Measurements from ENCODE around the gene CDKL4. TPM values are rescaled to one million over a fixed set of nuclear protein-coding genes. Genes with fewer than 3 reads are reported as not detected.
A peak's percentile ranks its signal among the peaks of the same experiment; 100 is the strongest.

The CDKL4 gene
- 0.21 TPM for total RNA-seq (2013)
- not detected for polyA plus RNA-seq
- polyA minus RNA-seq, result not detected in 2 replicates
- 0.12 to 3.0 (median 1.5) reads per million in 11 experiments for total RNA-seq

GRCh38 chr2:39243469-39244123 lies at the start of gene CDKL4:
Gene CDKL4, minus strand, starts transcription at chr2:39243970.
- Mint-ChIP-seq H3K9me3 (peaks cover 2 to 11% (median 8%) of the 10 kb centered on the region in 7 donors), H3K4me1 (peaks cover 16% of the 10 kb centered on the region), H3K27me3 (ENCODE audit: low read depth in 3 of 3) (peaks cover 6 to 11% (median 7%) of the 10 kb centered on the region in 3 donors), H3K36me3 (peaks cover 0 to 3% of the 10 kb centered on the region in 2 donors), H3K4me3 (peak within 1 kb of the TSS; percentile 79 to 94), H3K27ac (no peak within 1 kb of the TSS)
- H2AFZ ChIP-seq (ENCODE audit: insufficient read depth, low read depth, low read length, poor library complexity, severe bottlenecking), result peak within 1 kb of the TSS; percentile 62
- H3K4me2 ChIP-seq (replicated peaks; ENCODE audit: extremely low read depth, low read length, poor library complexity, severe bottlenecking), result peak within 1 kb of the TSS; percentile 68
- no peak within 1 kb of the TSS for H3K9ac ChIP-seq (ENCODE audit: insufficient read depth, low read length, poor library complexity, severe bottlenecking)
- H3K79me2 ChIP-seq (ENCODE audit: insufficient read depth, low read length), result no peaks in the 10 kb centered on the region
- H4K20me1 ChIP-seq (ENCODE audit: insufficient read depth, low read length), result no peaks in the 10 kb centered on the region
- no peaks in the 10 kb centered on the region for H3K27me3 ChIP-seq (ENCODE audit: control insufficient read depth in 2 of 2, insufficient read depth in 2 of 2, low read length in 2 of 2)
- no peak for TF ChIP-seq CTCF (IDR thresholded peaks at IDR 0.05)
- peaks cover 0 to 3% of the 10 kb centered on the region in 2 donors for H3K4me1 ChIP-seq (ENCODE audit: control insufficient read depth in 1 of 2, insufficient read depth in 2 of 2, low read length in 2 of 2)
- no peak for DNase-seq
- no peaks in the 10 kb centered on the region for H3K36me3 ChIP-seq (replicated peaks in 1 of 2; ENCODE audit: control insufficient read depth in 1 of 2, insufficient read depth in 2 of 2, low read length in 2 of 2)
- intact Hi-C loops (cut with micrococcal nuclease), result no loop called here
- 71% methylated on average over 57 of the region's 58 CpGs for WGBS (ENCODE audit: insufficient coverage)
- H3K27ac ChIP-seq (ENCODE audit: low read depth in 1 of 2, low read length in 2 of 2), result no peak within 1 kb of the TSS
- H3K4me3 ChIP-seq (replicated peaks in 1 of 3; ENCODE audit: low read depth in 2 of 3, low read length in 3 of 3), result peak within 1 kb of the TSS in 2 of 3 experiments; percentile 6 to 67
- H3K9me3 ChIP-seq (replicated peaks in 1 of 2; ENCODE audit: control insufficient read depth in 1 of 2, insufficient read depth in 1 of 2, low read length in 2 of 2), result peaks cover 0 to 5% of the 10 kb centered on the region in 2 donors

DNA sequence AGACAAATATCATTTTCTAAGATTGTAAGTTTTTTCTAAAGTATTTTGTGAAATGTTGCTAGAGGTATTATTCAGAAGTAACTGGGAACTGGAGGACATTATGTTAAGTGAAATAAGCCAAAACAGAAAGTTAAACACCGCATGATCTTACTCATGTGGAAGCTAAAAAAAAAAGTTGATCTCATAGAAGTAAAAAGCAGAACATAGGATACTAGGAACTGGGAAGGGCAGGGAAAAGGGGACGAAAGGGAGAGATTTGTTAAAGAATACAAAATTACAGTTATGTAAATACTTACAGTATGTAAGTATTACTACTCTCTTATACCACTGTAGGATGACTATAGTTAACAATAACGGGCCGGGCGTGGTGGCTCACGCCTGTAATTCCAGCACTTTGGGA lies 46.7 kb upstream of the CDKL4 start:
- H4K20me1 ChIP-seq (ENCODE audit: insufficient read depth, low read length), result no peaks in the 10 kb centered on the region
- no peak overlapping the region for H3K4me3 ChIP-seq (replicated peaks in 1 of 3; ENCODE audit: low read depth in 2 of 3, low read length in 3 of 3)
- H2AFZ ChIP-seq (ENCODE audit: insufficient read depth, low read depth, low read length, poor library complexity, severe bottlenecking), result no peak overlapping the region
- no peaks in the 10 kb centered on the region for H3K4me1 Mint-ChIP-seq
- H3K9me3 ChIP-seq (replicated peaks in 1 of 2; ENCODE audit: control insufficient read depth in 1 of 2, insufficient read depth in 1 of 2, low read length in 2 of 2), result no peaks in the 10 kb centered on the region
- no peaks in the 10 kb centered on the region for H3K27me3 ChIP-seq (ENCODE audit: control insufficient read depth in 2 of 2, insufficient read depth in 2 of 2, low read length in 2 of 2)
- H3K27ac ChIP-seq (ENCODE audit: low read depth in 1 of 2, low read length in 2 of 2), result no peak overlapping the region
- H3K27me3 Mint-ChIP-seq (ENCODE audit: low read depth in 3 of 3), result no peaks in the 10 kb centered on the region
- no peak for TF ChIP-seq CTCF (IDR thresholded peaks at IDR 0.05)
- 83% methylated on average over 1 of the region's 6 CpGs for WGBS (ENCODE audit: insufficient coverage)
- no peak overlapping the region for H3K27ac Mint-ChIP-seq
- no peak overlapping the region for H3K4me2 ChIP-seq (replicated peaks; ENCODE audit: extremely low read depth, low read length, poor library complexity, severe bottlenecking)
- no peak overlapping the region for H3K4me3 Mint-ChIP-seq
- no peaks in the 10 kb centered on the region for H3K79me2 ChIP-seq (ENCODE audit: insufficient read depth, low read length)
- H3K36me3 Mint-ChIP-seq, result peaks cover 41 to 42% of the 10 kb centered on the region in 2 donors
- H3K36me3 ChIP-seq (replicated peaks in 1 of 2; ENCODE audit: control insufficient read depth in 1 of 2, insufficient read depth in 2 of 2, low read length in 2 of 2), result peaks cover 17 to 46% of the 10 kb centered on the region in 2 donors
- no peak overlapping the region for H3K9ac ChIP-seq (ENCODE audit: insufficient read depth, low read length, poor library complexity, severe bottlenecking)
- H3K9me3 Mint-ChIP-seq, result no peaks in the 10 kb centered on the region
- DNase-seq, result no peak
- H3K4me1 ChIP-seq (ENCODE audit: control insufficient read depth in 1 of 2, insufficient read depth in 2 of 2, low read length in 2 of 2), result no peaks in the 10 kb centered on the region
- intact Hi-C loops (cut with micrococcal nuclease), result no loop called here

Measured in CD14-positive monocyte (primary cell).